ENCODE measurements around the gene IFT80.

- TF ChIP-seq GATA2 (IDR thresholded peaks at IDR 0.05; ENCODE audit: low read depth, low read length) (no peak), GATA3 (IDR thresholded peaks at IDR 0.05; ENCODE audit: low read depth, low read length) (no peak)
These were observed 36.1 kb upstream of the IFT80 start for GRCh38 chr3:160435095-160435494.
